ENCODE results near the gene TFCP2.

Gene TFCP2

DNA sequence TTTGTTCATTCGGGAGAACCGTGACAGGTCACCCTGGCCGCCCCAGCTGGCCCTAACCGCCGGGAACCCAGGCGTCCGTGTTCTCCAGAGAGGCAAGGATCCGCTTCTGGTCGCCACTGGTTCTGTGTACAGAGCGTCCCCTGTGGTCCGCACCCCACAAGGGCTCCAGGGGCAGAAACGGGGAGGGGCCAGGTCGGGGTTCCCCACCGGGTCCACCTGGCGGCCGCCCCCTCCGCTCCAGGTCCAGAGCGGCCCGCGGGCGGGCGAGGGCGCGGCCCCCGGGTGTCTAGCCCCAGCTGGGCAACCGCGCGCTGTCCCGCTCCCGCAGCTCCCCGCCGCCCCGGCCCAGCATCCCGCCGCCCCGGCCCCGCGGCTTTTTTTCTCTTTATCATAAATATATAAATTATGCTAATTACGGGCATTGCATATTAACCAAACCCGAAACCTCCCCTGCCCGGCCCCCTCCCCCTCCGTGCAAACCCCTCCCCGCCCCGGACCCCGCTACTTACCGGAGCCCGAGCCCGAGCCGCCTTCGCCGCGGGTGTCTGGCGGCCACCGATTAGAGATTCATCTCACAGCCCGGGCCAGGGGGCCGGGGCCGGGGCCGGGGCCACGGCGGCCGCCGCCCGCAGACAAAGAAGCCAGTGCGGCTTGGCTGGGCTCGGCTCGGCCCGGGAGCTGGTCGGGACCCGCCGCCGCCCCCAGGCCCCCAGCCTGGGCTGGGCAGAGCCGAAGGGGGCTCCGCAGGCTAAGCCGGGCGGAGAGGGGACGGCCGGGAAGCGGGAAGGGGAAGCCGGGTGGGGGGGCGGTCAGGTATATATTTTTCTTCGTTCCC lies 44.4 kb upstream of the TFCP2 start:
- peak overlapping the region; percentile 74 for H3K4me3 ChIP-seq (ENCODE audit: low read depth, low read length)
- TF ChIP-seq, protein P1, sequence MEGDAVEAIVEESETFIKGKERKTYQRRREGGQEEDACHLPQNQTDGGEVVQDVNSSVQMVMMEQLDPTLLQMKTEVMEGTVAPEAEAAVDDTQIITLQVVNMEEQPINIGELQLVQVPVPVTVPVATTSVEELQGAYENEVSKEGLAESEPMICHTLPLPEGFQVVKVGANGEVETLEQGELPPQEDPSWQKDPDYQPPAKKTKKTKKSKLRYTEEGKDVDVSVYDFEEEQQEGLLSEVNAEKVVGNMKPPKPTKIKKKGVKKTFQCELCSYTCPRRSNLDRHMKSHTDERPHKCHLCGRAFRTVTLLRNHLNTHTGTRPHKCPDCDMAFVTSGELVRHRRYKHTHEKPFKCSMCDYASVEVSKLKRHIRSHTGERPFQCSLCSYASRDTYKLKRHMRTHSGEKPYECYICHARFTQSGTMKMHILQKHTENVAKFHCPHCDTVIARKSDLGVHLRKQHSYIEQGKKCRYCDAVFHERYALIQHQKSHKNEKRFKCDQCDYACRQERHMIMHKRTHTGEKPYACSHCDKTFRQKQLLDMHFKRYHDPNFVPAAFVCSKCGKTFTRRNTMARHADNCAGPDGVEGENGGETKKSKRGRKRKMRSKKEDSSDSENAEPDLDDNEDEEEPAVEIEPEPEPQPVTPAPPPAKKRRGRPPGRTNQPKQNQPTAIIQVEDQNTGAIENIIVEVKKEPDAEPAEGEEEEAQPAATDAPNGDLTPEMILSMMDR (IDR thresholded peaks at IDR 0.05; ENCODE audit: low read depth, low read length) = no peak

DNA sequence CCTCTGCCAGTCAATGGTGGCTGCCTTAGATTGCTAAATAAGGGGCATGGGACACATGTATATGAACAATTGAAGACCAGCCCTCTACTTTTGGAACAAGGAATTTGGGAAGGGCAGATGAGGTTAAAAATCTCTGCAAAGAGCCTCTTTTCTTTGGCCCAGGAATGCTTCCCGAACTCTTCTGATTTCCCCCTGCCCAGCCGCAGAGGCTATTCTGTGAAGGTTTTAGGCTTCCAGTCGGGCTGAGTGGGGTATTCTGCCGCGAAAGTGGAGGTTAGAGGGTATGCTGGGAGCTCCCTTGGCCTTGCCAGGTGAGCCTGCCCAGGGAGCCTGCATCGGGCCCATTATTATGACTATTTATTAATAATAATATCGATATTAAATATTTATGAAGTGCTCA lies 43.7 kb upstream of the TFCP2 start:
- TF ChIP-seq, protein P1 (IDR thresholded peaks at IDR 0.05; ENCODE audit: low read depth, low read length) = no peak
- H3K4me3 ChIP-seq (ENCODE audit: low read depth, low read length) = peak overlapping the region; percentile 74

DNA sequence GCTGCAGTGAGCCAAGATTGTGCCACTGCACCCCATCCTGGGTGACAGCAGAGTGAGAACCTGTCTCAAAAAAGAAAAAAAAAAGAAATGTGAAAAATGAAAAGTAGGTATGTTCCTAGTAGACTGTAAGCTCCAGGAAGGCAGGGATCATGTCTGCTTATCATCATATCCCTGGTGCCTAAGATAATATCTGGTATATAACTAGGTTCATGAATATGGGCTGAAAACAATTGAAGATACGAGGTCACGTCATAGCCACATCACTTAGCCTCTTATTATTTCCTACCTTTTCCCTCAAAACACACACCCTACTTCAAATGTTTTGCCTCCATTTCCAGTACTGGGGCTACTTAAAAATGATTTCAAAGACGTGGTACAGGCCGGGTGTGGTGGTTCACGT lies 42.0 kb upstream of the TFCP2 start:
- TF ChIP-seq, protein P1 (IDR thresholded peaks at IDR 0.05; ENCODE audit: low read depth, low read length) = no peak
- no peak overlapping the region for H3K4me3 ChIP-seq (ENCODE audit: low read depth, low read length)

- TF ChIP-seq, protein P1 (IDR thresholded peaks at IDR 0.05; ENCODE audit: low read depth, low read length) = no peak
- no peak overlapping the region for H3K4me3 ChIP-seq (ENCODE audit: low read depth, low read length)
Observed at GRCh38 chr12:51210690-51211395, 37.9 kb upstream of the TFCP2 start.

DNA sequence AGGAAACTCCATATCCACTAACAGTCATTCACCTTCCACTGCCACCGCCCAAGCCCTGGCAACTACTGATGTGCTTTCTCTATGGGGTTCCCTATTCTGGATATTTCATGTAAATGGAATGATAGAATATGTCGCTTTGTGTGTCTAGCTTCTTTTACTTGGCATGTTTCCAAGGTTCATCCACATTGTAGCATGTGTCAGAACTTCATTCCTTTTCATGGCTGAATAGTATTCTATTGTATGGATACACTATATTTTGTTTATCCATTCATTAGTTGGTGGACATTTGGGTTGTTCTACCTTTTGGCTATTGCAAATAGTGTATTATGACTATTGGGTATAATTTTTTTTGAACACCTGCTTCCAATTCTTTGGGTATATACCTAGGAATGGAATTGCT lies 36.3 kb upstream of the TFCP2 start:
- TF ChIP-seq, protein P1 (IDR thresholded peaks at IDR 0.05; ENCODE audit: low read depth, low read length) = no peak
- no peak overlapping the region for H3K4me3 ChIP-seq (ENCODE audit: low read depth, low read length)

DNA sequence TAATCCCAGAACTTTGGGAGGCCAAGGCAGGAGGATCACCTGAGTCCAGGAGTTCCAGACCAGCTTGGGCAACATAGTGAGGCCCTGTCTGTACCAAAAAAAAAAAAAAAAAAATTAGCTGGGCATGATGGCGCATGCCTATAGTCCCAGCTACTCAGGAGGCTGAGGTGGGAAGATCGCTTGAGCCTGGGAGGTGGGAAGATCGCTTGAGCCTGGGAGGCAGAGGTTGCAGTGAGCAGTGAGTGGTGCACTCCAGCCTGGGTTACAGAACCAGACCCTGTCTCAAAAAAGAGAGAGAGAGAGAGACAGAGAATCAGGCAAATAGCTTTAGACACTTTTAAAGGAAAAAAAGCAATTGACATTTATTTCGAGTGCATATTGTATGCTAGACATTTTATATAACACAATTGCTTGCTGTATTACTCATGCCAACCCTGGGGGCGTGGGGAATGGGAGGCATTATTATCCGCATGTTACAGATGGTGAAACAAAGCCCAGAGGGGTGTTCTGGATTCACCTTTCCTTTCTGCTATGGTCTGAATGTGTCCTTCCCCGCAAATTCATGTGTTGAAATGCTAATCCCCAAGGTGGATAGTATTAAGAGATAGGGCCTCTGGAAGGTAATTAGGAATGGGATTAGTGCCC lies 35.2 kb upstream of the TFCP2 start:
- TF ChIP-seq, protein P1 (IDR thresholded peaks at IDR 0.05; ENCODE audit: low read depth, low read length) = no peak
- H3K4me3 ChIP-seq (ENCODE audit: low read depth, low read length) = no peak overlapping the region

Data from WI38 (cell line).